Activated CD4-positive, alpha-beta T cell treated with anti-CD3 and anti-CD28 coated beads for 48 hours (primary cell): ENCODE measurements around the gene TASP1.
"Not testable (repeated sequence)": the region's sequence is repeated elsewhere in the genome, so short reads cannot be mapped to it uniquely, and the experiment has no call there.

Experiments used
- DNase-seq: peaks from one replicate; pipeline ENCODE4 v3.0.0-alpha.2; 2020

TASP1 gene

GRCh38 chr20:13396022-13396421 is 242.7 kb downstream of the TASP1 start:
- DNase-seq = no peak

- no peak for DNase-seq
Measured at GRCh38 chr20:13395232-13395631, 243.5 kb downstream of the TASP1 start.

- no peak for DNase-seq
Measured at GRCh38 chr20:13392391-13392790, 246.3 kb downstream of the TASP1 start.

- no peak for DNase-seq
Measured at GRCh38 chr20:13389115-13389514, 249.6 kb downstream of the TASP1 start.

GRCh38 chr20:13384132-13384531 is 254.6 kb downstream of the TASP1 start:
- DNase-seq = no peak

- DNase-seq = no peak
Measured at GRCh38 chr20:13382786-13383185, 255.9 kb downstream of the TASP1 start.

- not testable (repeated sequence) for DNase-seq
Measured at GRCh38 chr20:13380497-13381229, 258.1 kb downstream of the TASP1 start.

- no peak for DNase-seq
Measured at GRCh38 chr20:13373400-13373799, 265.3 kb downstream of the TASP1 start.

GRCh38 chr20:13364278-13365170 is 274.2 kb downstream of the TASP1 start:
- DNase-seq = no peak

- DNase-seq = no peak
Measured at GRCh38 chr20:13363473-13363872, 275.3 kb downstream of the TASP1 start.

- not testable (repeated sequence) for DNase-seq
Measured at GRCh38 chr20:13362165-13362564, 276.6 kb downstream of the TASP1 start.

- not testable (repeated sequence) for DNase-seq
Measured at GRCh38 chr20:13358936-13359335, 279.8 kb downstream of the TASP1 start.

- not testable (repeated sequence) for DNase-seq
Measured at GRCh38 chr20:13357782-13358181, 280.9 kb downstream of the TASP1 start.

GRCh38 chr20:13356591-13356990 is 282.1 kb downstream of the TASP1 start:
- no peak for DNase-seq

- DNase-seq = no peak
Measured at GRCh38 chr20:13355941-13356486, 282.7 kb downstream of the TASP1 start.

- DNase-seq = no peak
Measured at GRCh38 chr20:13355411-13355810, 283.3 kb downstream of the TASP1 start.

- no peak for DNase-seq
Measured at GRCh38 chr20:13353261-13353945, 285.3 kb downstream of the TASP1 start.

GRCh38 chr20:13349235-13349604 is 289.5 kb downstream of the TASP1 start:
- DNase-seq = no peak

GRCh38 chr20:13348311-13349234 is 290.2 kb downstream of the TASP1 start:
- DNase-seq = no peak

- no peak for DNase-seq
Measured at GRCh38 chr20:13344671-13345070, 294.1 kb downstream of the TASP1 start.

- no peak for DNase-seq
Measured at GRCh38 chr20:13342469-13343242, 296.1 kb downstream of the TASP1 start.
